ENCODE data around the gene SLC16A1. TPM values are rescaled to one million over a fixed set of nuclear protein-coding genes. Genes with fewer than 3 reads are reported as not detected.

The SLC16A1 gene
- total RNA-seq, result 117 and 148 TPM in 2 replicates
- polyA plus RNA-seq, result 162 and 188 TPM in 2 replicates
- polyA plus RNA-seq (2011; cell fraction: cytosol; rRNA removed), result 67.0 and 69.4 TPM in 2 replicates
- 78.3 and 86.0 TPM in 2 replicates for polyA plus RNA-seq (2011; cell fraction: nucleus; rRNA removed)
- 161 and 167 TPM in 2 replicates for polyA plus RNA-seq (2012)
- 680 and 711 TPM in 2 replicates for polyA minus RNA-seq
- polyA minus RNA-seq (2011; cell fraction: cytosol; rRNA and poly(A)+ RNA removed), result 165 TPM
- 113 and 130 TPM in 2 replicates for polyA minus RNA-seq (2011; cell fraction: nucleus; rRNA and poly(A)+ RNA removed)
- Bru-seq, nascent RNA, result percentile 95 among the genes with signal in this experiment
- BruChase-seq, experiment 1, labeled RNA remaining after a 6-hour chase, result percentile 97 among the genes with signal in this experiment
- BruChase-seq, experiment 2, labeled RNA remaining after a 2-hour chase, result percentile 92 among the genes with signal in this experiment
- long read RNA-seq, transcript SLC16A1-201 (5 exons, 3,910 nt), result major isoform, 73 of 99 reads
- long read RNA-seq, partial matches to known transcripts, result 12 of 99 reads
- long read RNA-seq, other reads (novel, unspliced or antisense), result 14 of 99 reads

GRCh38 chr1:112955773-112956543, at the start of gene SLC16A1:
TSS of gene SLC16A1 (minus strand) at chr1:112956196. CDS start at chr1:112929308, 26,888 bp downstream.
- peak; percentile 80 for FAIRE-seq
- H4K20me1 ChIP-seq (replicated peaks; ENCODE audit: control insufficient read depth, extremely low read depth, insufficient read depth, low read length), result peaks cover 12% of the 10 kb centered on the region

More at GRCh38 chr1:112955773-112956543, at the start of gene SLC16A1:
- intact Hi-C loops (cut with micrococcal nuclease), result loop anchor here (1.0 to 5.0 kb wide), 9 partner anchors 49 to 564 kb away; partner anchors contain the start of gene LRIG2
- Histone ChIP-seq H2AFZ (ENCODE audit: low read depth, low read length) (peak within 1 kb of the TSS; percentile 97), H3K4me3 (replicated peaks in 1 of 3; ENCODE audit: insufficient read depth in 1 of 3, low read depth in 1 of 3, low read length in 3 of 3) (peak within 1 kb of the TSS; percentile 91 to 99 (median 97)), H3K4me1 (ENCODE audit: control insufficient read depth, extremely low read depth, insufficient read depth, low read length) (peaks cover 42% of the 10 kb centered on the region), H3K27ac (ENCODE audit: insufficient read depth, low read depth, low read length) (peak within 1 kb of the TSS; percentile 89), H3K79me2 (ENCODE audit: control insufficient read depth, insufficient read depth, low read length) (peaks cover 93% of the 10 kb centered on the region), H3K36me3 (ENCODE audit: control insufficient read depth in 2 of 2, extremely low read depth in 1 of 2, insufficient read depth in 2 of 2, low read length in 2 of 2) (peaks cover 0 to 5% of the 10 kb centered on the region in 2 experiments), H3K9me3 (replicated peaks; ENCODE audit: control insufficient read depth, insufficient read depth, low read length) (no peaks in the 10 kb centered on the region), H3K9me1 (replicated peaks; ENCODE audit: control insufficient read depth, extremely low read depth, insufficient read depth, low read length) (no peaks in the 10 kb centered on the region), H3K9ac (replicated peaks; ENCODE audit: extremely low read depth, insufficient read depth, low read length) (peak within 1 kb of the TSS; percentile 97), H3K4me2 (ENCODE audit: insufficient read depth, low read length) (peak within 1 kb of the TSS; percentile 99), H3K27me3 (ENCODE audit: control insufficient read depth in 2 of 2, insufficient read depth in 2 of 2, low read length in 2 of 2) (no peaks in the 10 kb centered on the region)
- DNase-seq (ENCODE audit: low read depth, low spot score), result peak; percentile 96
- dilution Hi-C loops (cut with MboI; ENCODE audit: extremely low pct_ligation_motif_present, low sequenced_read_pairs), result no loop called here
- no peak for TF ChIP-seq GATA2 (IDR thresholded peaks at IDR 0.05; ENCODE audit: insufficient read depth, insufficient read length, low read depth, low read length)
- TF ChIP-seq MYC (IDR thresholded peaks at IDR 0.05; ENCODE audit: low read depth, low read length), result peak; percentile 48
- TF ChIP-seq EZH2 (IDR thresholded peaks at IDR 0.05; ENCODE audit: borderline replicate concordance, low read depth, low read length, severe bottlenecking), result no peak
- no peak for TF ChIP-seq FOS (IDR thresholded peaks at IDR 0.05; ENCODE audit: borderline replicate concordance, insufficient read depth, low read length)
- peak; percentile 99 for TF ChIP-seq POLR2AphosphoS5 (IDR thresholded peaks at IDR 0.05; ENCODE audit: insufficient read depth, low read depth, low read length)
- TF ChIP-seq MAX (IDR thresholded peaks at IDR 0.05; ENCODE audit: insufficient read depth, insufficient read length), result peak; percentile 73
- peak in 1 of 2 donors; percentile 35 for TF ChIP-seq CTCF (IDR thresholded peaks at IDR 0.05; ENCODE audit: extremely low read depth in 1 of 2, insufficient read depth in 1 of 2, low read depth in 1 of 2, low read length in 2 of 2)
- peak; percentile 99 for TF ChIP-seq POLR2A (IDR thresholded peaks at IDR 0.05; ENCODE audit: low read depth, low read length)
- no peak for TF ChIP-seq JUN (IDR thresholded peaks at IDR 0.05; ENCODE audit: borderline replicate concordance, insufficient read depth, insufficient read length, low read depth)
- POLR2A ChIA-PET, result interaction anchor here (0.5 to 1.8 kb wide), 15 partner anchors 9 to 258 kb away, joined by 3 to 25 read pairs (median 5); partner anchors contain the start of genes LRIG2 and PPM1J
- BruUV-seq (replicated peaks), result no TSS peak
- CTCF ChIA-PET, result interaction anchor here (0.8 to 1.7 kb wide), 15 partner anchors 8 to 237 kb away, joined by 3 to 22 read pairs (median 4); partner anchors contain the start of gene LRIG2

Measured in endothelial cell of umbilical vein (primary cell).